ENCODE measurements around the gene GRAP2. TPM values are rescaled to one million over a fixed set of nuclear protein-coding genes. Genes with fewer than 3 reads are reported as not detected.

Gene GRAP2
- total RNA-seq, 4 donors from 2014 or later, result 5.8 to 92.4 (median 6.1) TPM

- H3K27ac ChIP-seq, result peak overlapping the region in 3 of 4 donors; percentile 57 to 83 (median 63)
- no peaks in the 10 kb centered on the region for H3K36me3 ChIP-seq
- H3K4me3 ChIP-seq, result peak overlapping the region in 1 of 4 donors; percentile 64
- no peaks in the 10 kb centered on the region for H3K9me3 ChIP-seq
- H3K4me1 ChIP-seq, result peaks cover 3 to 42% (median 11%) of the 10 kb centered on the region in 4 donors
- TF ChIP-seq POLR2A (IDR thresholded peaks at IDR 0.05), result no peak
- TF ChIP-seq, protein P1, sequence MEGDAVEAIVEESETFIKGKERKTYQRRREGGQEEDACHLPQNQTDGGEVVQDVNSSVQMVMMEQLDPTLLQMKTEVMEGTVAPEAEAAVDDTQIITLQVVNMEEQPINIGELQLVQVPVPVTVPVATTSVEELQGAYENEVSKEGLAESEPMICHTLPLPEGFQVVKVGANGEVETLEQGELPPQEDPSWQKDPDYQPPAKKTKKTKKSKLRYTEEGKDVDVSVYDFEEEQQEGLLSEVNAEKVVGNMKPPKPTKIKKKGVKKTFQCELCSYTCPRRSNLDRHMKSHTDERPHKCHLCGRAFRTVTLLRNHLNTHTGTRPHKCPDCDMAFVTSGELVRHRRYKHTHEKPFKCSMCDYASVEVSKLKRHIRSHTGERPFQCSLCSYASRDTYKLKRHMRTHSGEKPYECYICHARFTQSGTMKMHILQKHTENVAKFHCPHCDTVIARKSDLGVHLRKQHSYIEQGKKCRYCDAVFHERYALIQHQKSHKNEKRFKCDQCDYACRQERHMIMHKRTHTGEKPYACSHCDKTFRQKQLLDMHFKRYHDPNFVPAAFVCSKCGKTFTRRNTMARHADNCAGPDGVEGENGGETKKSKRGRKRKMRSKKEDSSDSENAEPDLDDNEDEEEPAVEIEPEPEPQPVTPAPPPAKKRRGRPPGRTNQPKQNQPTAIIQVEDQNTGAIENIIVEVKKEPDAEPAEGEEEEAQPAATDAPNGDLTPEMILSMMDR (IDR thresholded peaks at IDR 0.05), result peak in 1 of 6 experiments; percentile 7
- H3K27me3 ChIP-seq, result no peaks in the 10 kb centered on the region
- peak in 2 of 3 donors; percentile 74 to 78 for DNase-seq
Observed at GRCh38 chr22:39997939-39998726, 97.2 kb downstream of the GRAP2 start.

DNA sequence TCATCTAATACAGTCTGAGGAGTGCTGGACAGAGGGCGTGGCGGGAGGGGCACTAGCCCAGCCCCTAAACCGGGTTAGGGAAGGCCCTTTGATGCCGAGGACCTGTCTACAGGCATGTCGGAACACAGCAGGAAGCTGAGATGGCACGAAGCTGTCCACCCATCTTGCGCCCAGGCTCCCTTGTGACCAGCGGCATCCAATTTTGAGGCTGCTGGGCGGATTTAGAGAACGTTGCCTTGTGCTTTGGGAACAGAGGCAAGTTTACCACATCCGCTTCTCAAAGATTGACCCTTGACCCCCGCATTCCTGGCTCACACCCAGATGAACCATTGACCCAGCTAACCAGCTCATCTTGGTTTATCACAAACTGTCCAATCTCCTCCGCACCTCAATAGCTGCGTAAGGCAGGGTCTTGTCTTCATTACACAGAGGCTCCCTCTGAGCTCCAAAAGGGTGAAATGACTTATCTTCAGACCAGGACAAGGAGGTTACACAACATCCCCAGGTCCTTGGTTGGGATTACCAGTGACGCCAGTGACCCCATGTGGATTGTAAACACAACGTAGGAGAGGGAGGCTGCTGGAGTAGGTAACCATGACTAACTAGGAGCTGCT lies 98.4 kb downstream of the GRAP2 start:
- Histone ChIP-seq H3K36me3 (no peaks in the 10 kb centered on the region), H3K4me3 (peak overlapping the region in 1 of 4 donors; percentile 6), H3K9me3 (no peaks in the 10 kb centered on the region), H3K4me1 (peaks cover 3 to 42% (median 8%) of the 10 kb centered on the region in 4 donors), H3K27ac (peak overlapping the region in 3 of 4 donors; percentile 57 to 83 (median 66)), H3K27me3 (no peaks in the 10 kb centered on the region)
- DNase-seq, result peak in 2 of 3 donors; percentile 86
- no peak for TF ChIP-seq POLR2A (IDR thresholded peaks at IDR 0.05)
- TF ChIP-seq, protein P1 (IDR thresholded peaks at IDR 0.05), result peak in 1 of 6 experiments; percentile 38

- DNase-seq, result no peak
- Histone ChIP-seq H3K4me3 (peak overlapping the region in 1 of 4 donors; percentile 14), H3K27ac (peak overlapping the region in 3 of 4 donors; percentile 36 to 83 (median 66)), H3K36me3 (no peaks in the 10 kb centered on the region), H3K9me3 (no peaks in the 10 kb centered on the region), H3K27me3 (no peaks in the 10 kb centered on the region), H3K4me1 (peaks cover 0 to 42% (median 5%) of the 10 kb centered on the region in 4 donors)
- TF ChIP-seq, protein P1 (IDR thresholded peaks at IDR 0.05), result no peak
- TF ChIP-seq POLR2A (IDR thresholded peaks at IDR 0.05), result no peak
Observed at GRCh38 chr22:40000171-40000570, 99.3 kb downstream of the GRAP2 start.

- H3K4me1 ChIP-seq, result peaks cover 0 to 42% (median 5%) of the 10 kb centered on the region in 4 donors
- no peaks in the 10 kb centered on the region for H3K36me3 ChIP-seq
- H3K9me3 ChIP-seq, result no peaks in the 10 kb centered on the region
- no peaks in the 10 kb centered on the region for H3K27me3 ChIP-seq
- no peak overlapping the region for H3K4me3 ChIP-seq
- no peak for TF ChIP-seq POLR2A (IDR thresholded peaks at IDR 0.05)
- no peak for DNase-seq
- no peak overlapping the region for H3K27ac ChIP-seq
Observed at GRCh38 chr22:40001106-40001505, 100.2 kb downstream of the GRAP2 start.

GRCh38 chr22:40001800-40002577 lies 101.1 kb downstream of the GRAP2 start:
- H3K27me3 ChIP-seq, result no peaks in the 10 kb centered on the region
- peak in 1 of 3 donors; percentile 30 for DNase-seq
- no peaks in the 10 kb centered on the region for H3K9me3 ChIP-seq
- H3K4me3 ChIP-seq, result no peak overlapping the region
- TF ChIP-seq POLR2A (IDR thresholded peaks at IDR 0.05), result no peak
- TF ChIP-seq, protein P1 (IDR thresholded peaks at IDR 0.05), result no peak
- H3K4me1 ChIP-seq, result peaks cover 0 to 40% (median 5%) of the 10 kb centered on the region in 4 donors
- H3K27ac ChIP-seq, result no peak overlapping the region
- no peaks in the 10 kb centered on the region for H3K36me3 ChIP-seq

Measured in Peyer's patch (tissue), 4 donors.